KMS-11 (cell line): ENCODE results near the gene ZC2HC1C.
A peak's percentile ranks its signal among the peaks of the same experiment; 100 is the strongest.

Experiments used
- H2AFZ ChIP-seq: fragments of 200-600 bp; sonication (generic); 2 replicates; pipeline ENCODE4 v1.6.1; 2016; ENCODE audit warnings: antibody characterized with exemption, mixed run types, low read depth
- H3K27ac ChIP-seq: fragments of 200-600 bp; sonication (generic); 2 replicates; pipeline ENCODE4 v1.6.1; 2016; ENCODE audit warnings: mild to moderate bottlenecking, mixed run types
- H3K27me3 ChIP-seq: fragments of 200-600 bp; sonication (generic); 2 replicates; pipeline ENCODE4 v1.6.1; 2017; ENCODE audit warnings: mild to moderate bottlenecking, low read depth, mixed run types, moderate library complexity; ENCODE audit not compliant: insufficient read depth
- H3K36me3 ChIP-seq: fragments of 200-600 bp; sonication (generic); 2 replicates; pipeline ENCODE4 v1.6.1; 2017; ENCODE audit warnings: mild to moderate bottlenecking, mixed run types; ENCODE audit not compliant: insufficient read depth
- H3K4me1 ChIP-seq: fragments of 200-600 bp; sonication (generic); 2 replicates; pipeline ENCODE4 v1.6.1; 2016; ENCODE audit warnings: mild to moderate bottlenecking, low read depth, mixed run types; ENCODE audit not compliant: poor library complexity, severe bottlenecking
- H3K4me2 ChIP-seq: fragments of 200-600 bp; sonication (generic); 2 replicates; pipeline ENCODE4 v1.7.0; 2016; ENCODE audit warnings: mild to moderate bottlenecking, mixed run types
- H3K4me3 ChIP-seq: fragments of 200-600 bp; sonication (generic); IDR thresholded peaks from 2 replicates; pipeline ENCODE4 v1.6.1; 2017; ENCODE audit warnings: low read depth, low read length, mixed read lengths; ENCODE audit not compliant: insufficient read depth
- H3K79me2 ChIP-seq: fragments of 200-600 bp; sonication (generic); 2 replicates; pipeline ENCODE4 v1.6.1; 2016; ENCODE audit warnings: low read depth, mixed run types; ENCODE audit not compliant: insufficient read depth
- H3K9ac ChIP-seq: fragments of 200-600 bp; sonication (generic); 2 replicates; pipeline ENCODE4 v1.6.1; 2016; ENCODE audit warnings: mild to moderate bottlenecking, mixed run types
- H4K20me1 ChIP-seq: fragments of 200-600 bp; sonication (generic); 2 replicates; pipeline ENCODE4 v1.6.1; 2016; ENCODE audit warnings: mild to moderate bottlenecking, mixed run types; ENCODE audit not compliant: insufficient read depth
- CTCF ChIP-seq: fragments of 200-600 bp; sonication (generic); conservative IDR thresholded peaks from 2 replicates; pipeline ENCODE4 v1.6.1; 2017; ENCODE audit warnings: low read depth, mild to moderate bottlenecking, antibody characterized with exemption, low read length, moderate library complexity, mixed read lengths

The ZC2HC1C gene

GRCh38 chr14:75069121-75069810, at the start of gene ZC2HC1C:
ZC2HC1C (plus strand) TSS chr14:75069641; CDS start chr14:75070574, 933 bp downstream.
- Histone ChIP-seq H3K79me2 (peaks cover 13% of the 10 kb centered on the region; the same call in 1 of the 2 replicates), H2AFZ (peak within 1 kb of the TSS; percentile 62), H3K27me3 (no peaks in the 10 kb centered on the region), H3K36me3 (no peaks in the 10 kb centered on the region), H3K9ac (peak within 1 kb of the TSS; percentile 90), H3K4me1 (peaks cover 7% of the 10 kb centered on the region), H4K20me1 (no peaks in the 10 kb centered on the region), H3K4me2 (peak within 1 kb of the TSS; percentile 79), H3K4me3 (no peak within 1 kb of the TSS), H3K27ac (peak within 1 kb of the TSS; percentile 82)
- TF ChIP-seq CTCF: no peak

- H3K4me3 ChIP-seq: no peak overlapping the region
- H3K4me2 ChIP-seq: no peak overlapping the region
- H4K20me1 ChIP-seq: no peaks in the 10 kb centered on the region
- H3K4me1 ChIP-seq: no peaks in the 10 kb centered on the region
- no peaks in the 10 kb centered on the region for H3K27me3 ChIP-seq
- H3K9ac ChIP-seq: no peak overlapping the region
- H2AFZ ChIP-seq: no peak overlapping the region
- TF ChIP-seq CTCF: peak; percentile 38; the same call in 1 of the 2 replicates
- H3K79me2 ChIP-seq: no peaks in the 10 kb centered on the region
- H3K36me3 ChIP-seq: no peaks in the 10 kb centered on the region
- H3K27ac ChIP-seq: no peak overlapping the region
These were observed 46.8 kb upstream of the ZC2HC1C start for GRCh38 chr14:75022655-75023054.

- Histone ChIP-seq H3K36me3 (no peaks in the 10 kb centered on the region), H3K4me2 (no peak overlapping the region), H3K27ac (no peak overlapping the region), H4K20me1 (no peaks in the 10 kb centered on the region), H3K27me3 (no peaks in the 10 kb centered on the region), H3K9ac (no peak overlapping the region), H2AFZ (no peak overlapping the region), H3K4me1 (no peaks in the 10 kb centered on the region), H3K4me3 (no peak overlapping the region), H3K79me2 (no peaks in the 10 kb centered on the region)
- TF ChIP-seq CTCF: no peak
These were observed 46.3 kb upstream of the ZC2HC1C start for GRCh38 chr14:75023108-75023507.

- Histone ChIP-seq H3K79me2 (no peaks in the 10 kb centered on the region), H3K4me2 (no peak overlapping the region)
These were observed 44.4 kb upstream of the ZC2HC1C start for GRCh38 chr14:75025082-75025481.

More at GRCh38 chr14:75025082-75025481, 44.4 kb upstream of the ZC2HC1C start:
- Histone ChIP-seq H3K9ac (no peak overlapping the region), H3K27me3 (no peaks in the 10 kb centered on the region), H3K36me3 (no peaks in the 10 kb centered on the region), H3K4me1 (no peaks in the 10 kb centered on the region), H2AFZ (no peak overlapping the region), H3K27ac (no peak overlapping the region), H4K20me1 (no peaks in the 10 kb centered on the region), H3K4me3 (no peak overlapping the region)
- no peak for TF ChIP-seq CTCF
